ENCODE results near the gene GOLPH3. TPM values are rescaled to one million over a fixed set of nuclear protein-coding genes. Genes with fewer than 3 reads are reported as not detected.

GOLPH3 gene
- polyA plus RNA-seq, 6 donors from 2014 or later: 61.7 to 80.4 (median 74.0) TPM

DNA sequence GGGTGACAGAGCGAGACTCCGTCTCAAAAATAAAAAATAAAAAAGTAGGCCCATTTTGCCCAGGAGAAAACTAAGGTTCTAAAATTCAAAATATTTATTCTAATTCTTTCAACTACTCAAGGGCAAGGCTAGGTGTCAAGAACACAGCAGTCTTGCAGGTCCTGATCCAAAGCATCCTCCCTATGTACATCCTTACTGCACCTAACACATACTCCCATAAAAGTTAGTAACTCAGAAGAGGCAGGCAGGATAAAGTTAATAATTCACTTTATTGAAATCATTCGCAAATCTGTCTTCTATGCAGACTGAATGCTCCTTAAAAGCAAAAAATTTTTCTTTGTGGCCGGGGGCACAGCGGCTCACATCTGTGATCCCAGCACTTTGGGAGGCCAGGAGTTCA is 11.1 kb downstream of the GOLPH3 start:
- ATAC-seq (ENCODE audit: low read depth in 2 of 2) (no peak), DNase-seq (no peak)
- Mint-ChIP-seq H3K4me3 (peak overlapping the region in 2 of 8 donors; percentile 32 to 44), H3K9me3 (no peaks in the 10 kb centered on the region), H3K4me1 (peaks cover 15 to 34% (median 29%) of the 10 kb centered on the region in 3 donors), H3K36me3 (peaks cover 0 to under 1% of the 10 kb centered on the region in 2 donors), H3K27me3 (no peaks in the 10 kb centered on the region), H3K27ac (peak overlapping the region in 2 of 6 donors; percentile 38 to 70)

DNA sequence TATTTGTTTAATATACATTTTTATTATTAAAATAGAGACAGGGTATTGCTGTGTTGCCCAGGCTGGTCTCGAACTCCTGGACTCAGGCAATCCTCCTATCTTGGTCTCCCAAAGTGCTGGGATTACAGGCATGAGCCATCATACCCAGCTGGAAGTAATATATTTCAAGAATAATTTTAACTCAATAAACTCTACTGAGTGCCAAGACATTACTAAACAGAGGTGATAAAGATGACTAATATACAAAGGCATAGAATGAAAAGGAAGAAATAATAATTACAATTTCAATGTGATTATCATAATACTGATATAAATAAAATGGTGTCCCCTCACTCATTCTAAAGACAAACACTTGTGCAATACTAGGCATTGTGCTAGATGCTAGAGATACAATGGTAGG is 13.9 kb downstream of the GOLPH3 start:
- DNase-seq: no peak
- Mint-ChIP-seq H3K9me3 (no peaks in the 10 kb centered on the region), H3K4me1 (peaks cover 15 to 27% (median 24%) of the 10 kb centered on the region in 3 donors), H3K36me3 (no peaks in the 10 kb centered on the region), H3K27me3 (no peaks in the 10 kb centered on the region), H3K4me3 (no peak overlapping the region), H3K27ac (peak overlapping the region in 2 of 6 donors; percentile 8 to 58)
- no peak for ATAC-seq (ENCODE audit: low read depth in 2 of 2)

DNA sequence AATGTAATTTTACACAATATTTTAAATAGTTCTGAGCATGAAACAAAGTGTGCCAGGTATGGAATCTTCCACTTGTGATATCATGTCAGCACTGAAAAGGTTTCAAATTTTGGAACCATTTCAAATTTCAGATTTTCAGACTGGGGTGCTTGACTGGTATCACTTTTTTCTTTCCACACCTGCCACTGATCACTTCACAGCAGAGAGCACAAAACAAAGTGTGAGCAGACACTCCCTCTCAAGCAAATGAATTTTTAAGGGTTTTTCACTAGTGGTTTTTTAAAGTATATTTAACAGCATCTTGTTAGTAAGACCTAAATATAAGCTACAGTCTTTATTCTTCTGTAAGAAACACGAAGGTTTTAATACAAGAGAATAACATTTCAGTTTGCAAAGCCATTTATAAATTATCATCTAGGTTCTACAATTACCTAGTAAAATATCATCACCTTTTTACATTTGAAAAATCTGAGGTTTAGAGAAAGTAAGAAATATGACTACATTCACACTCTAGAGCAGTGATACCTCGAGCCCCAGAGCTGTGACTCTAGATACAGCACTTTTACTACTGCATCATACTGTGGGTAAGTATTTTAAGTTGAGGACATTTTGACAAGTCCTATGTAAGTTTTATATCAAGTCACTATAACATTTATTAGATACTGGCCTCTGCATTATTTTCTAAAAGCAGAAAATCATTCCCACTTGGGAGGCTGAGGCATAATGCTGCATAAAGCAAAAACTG is 14.6 kb downstream of the GOLPH3 start:
- no peak overlapping the region for H3K4me3 Mint-ChIP-seq
- no peak for DNase-seq
- no peaks in the 10 kb centered on the region for H3K9me3 Mint-ChIP-seq
- H3K27ac Mint-ChIP-seq: no peak overlapping the region
- no peak for ATAC-seq (ENCODE audit: low read depth in 2 of 2)
- H3K27me3 Mint-ChIP-seq: no peaks in the 10 kb centered on the region
- peaks cover 16 to 26% (median 21%) of the 10 kb centered on the region in 3 donors for H3K4me1 Mint-ChIP-seq
- H3K36me3 Mint-ChIP-seq: no peaks in the 10 kb centered on the region

DNA sequence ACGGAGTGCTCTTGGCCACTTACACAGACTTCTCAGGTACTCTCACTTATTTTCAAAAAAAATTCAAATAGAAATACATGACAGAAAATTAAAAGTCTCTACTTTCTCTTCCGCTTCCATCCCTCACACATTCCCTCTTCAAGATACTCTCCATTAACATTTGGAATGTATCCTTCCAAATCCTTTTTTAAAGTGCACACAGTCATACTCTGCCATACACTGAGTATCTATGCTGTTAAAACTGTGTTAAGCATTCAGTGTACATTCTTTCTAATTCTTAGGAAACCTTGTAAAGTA is 15.5 kb downstream of the GOLPH3 start:
- Mint-ChIP-seq H3K4me1 (peaks cover 16 to 27% (median 22%) of the 10 kb centered on the region in 3 donors), H3K4me3 (no peak overlapping the region), H3K27ac (no peak overlapping the region), H3K27me3 (no peaks in the 10 kb centered on the region), H3K9me3 (no peaks in the 10 kb centered on the region), H3K36me3 (no peaks in the 10 kb centered on the region)
- DNase-seq (no peak), ATAC-seq (ENCODE audit: low read depth in 2 of 2) (no peak)

DNA sequence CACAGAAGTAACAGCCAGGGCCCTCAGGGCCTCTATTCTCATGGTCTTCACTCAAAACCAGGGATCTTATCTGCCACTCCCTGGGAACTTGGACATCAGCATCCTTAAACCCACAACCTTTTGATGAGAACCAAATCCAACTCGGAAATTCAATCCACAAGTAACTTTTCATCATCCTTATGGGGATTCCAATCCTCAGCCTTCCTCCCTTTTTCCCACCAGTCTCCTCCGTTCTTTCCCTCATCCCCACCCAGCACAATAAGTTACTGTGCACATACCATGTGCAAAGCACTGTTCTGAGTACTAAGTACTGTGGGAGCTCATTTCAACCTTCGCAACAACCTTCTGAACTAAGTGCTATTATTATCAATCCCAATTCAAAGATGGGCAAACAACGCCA is 17.0 kb downstream of the GOLPH3 start:
- ATAC-seq (ENCODE audit: low read depth in 2 of 2): no peak
- Mint-ChIP-seq H3K27me3 (no peaks in the 10 kb centered on the region), H3K4me3 (no peak overlapping the region), H3K4me1 (peaks cover 21 to 30% (median 25%) of the 10 kb centered on the region in 3 donors), H3K27ac (no peak overlapping the region), H3K36me3 (peaks cover 0 to under 1% of the 10 kb centered on the region in 2 donors), H3K9me3 (no peaks in the 10 kb centered on the region)
- DNase-seq: no peak

DNA sequence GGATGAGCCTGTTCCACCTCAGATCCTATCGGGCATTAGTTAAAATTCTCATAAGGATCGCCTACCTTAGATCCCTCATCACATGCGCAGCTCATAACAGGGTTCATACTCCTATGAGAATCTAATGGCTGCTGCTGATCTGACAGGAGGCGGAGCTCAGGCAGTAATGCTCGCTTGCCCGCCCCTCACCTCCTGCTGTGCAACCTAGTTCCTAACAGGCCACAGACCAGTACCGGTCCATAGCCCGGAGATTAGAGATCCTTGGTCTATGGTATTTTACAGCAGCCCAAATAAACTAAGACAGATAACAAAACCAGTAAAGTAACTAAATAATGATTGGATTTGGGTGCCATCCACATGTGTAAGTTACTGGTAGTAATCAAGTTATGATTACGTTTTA is 17.5 kb downstream of the GOLPH3 start:
- Mint-ChIP-seq H3K27me3 (no peaks in the 10 kb centered on the region), H3K27ac (no peak overlapping the region), H3K9me3 (no peaks in the 10 kb centered on the region), H3K4me3 (no peak overlapping the region), H3K36me3 (peaks cover 3 to 5% of the 10 kb centered on the region in 2 donors), H3K4me1 (peaks cover 24 to 34% (median 28%) of the 10 kb centered on the region in 3 donors)
- DNase-seq: no peak
- no peak for ATAC-seq (ENCODE audit: low read depth in 2 of 2)

DNA sequence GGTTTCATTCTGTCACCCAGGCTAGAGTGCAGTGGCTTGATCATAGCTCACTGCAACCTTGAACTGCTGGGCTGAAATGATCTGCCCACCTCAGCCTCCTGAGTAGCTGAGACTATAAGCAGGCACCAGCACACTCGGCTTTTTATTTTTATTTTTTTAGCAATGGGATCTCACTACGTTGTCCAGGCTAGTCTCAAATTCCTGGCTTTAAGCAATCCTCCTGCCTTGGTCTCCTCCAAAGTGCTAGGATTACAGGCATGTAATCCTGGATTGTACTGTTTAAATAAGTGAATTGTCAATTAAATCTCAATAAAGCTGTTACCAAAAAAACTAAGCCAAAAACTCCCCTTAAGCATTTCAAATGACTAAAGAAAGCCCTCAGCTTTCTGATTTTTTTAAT is 18.9 kb downstream of the GOLPH3 start:
- ATAC-seq (ENCODE audit: low read depth in 2 of 2): no peak
- no peak overlapping the region for H3K4me3 Mint-ChIP-seq

DNA sequence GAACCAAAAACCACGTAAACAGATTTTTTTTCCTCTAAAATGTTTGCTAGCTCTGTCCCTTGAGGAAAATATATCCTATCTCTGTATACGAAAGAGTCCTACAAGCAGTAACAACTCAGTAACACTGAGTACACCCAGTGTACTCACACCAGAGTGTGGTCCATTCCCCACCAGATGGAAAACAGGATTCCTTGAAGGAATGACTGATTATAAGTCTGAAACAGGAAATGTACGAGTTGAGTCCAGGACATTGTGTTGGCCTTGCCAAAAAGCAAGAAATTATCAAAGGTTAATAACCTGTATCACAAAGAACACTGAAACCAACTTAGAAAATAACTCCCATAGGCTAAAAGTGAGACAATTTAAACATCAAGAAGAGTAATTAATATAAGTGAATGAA is 20.4 kb downstream of the GOLPH3 start:
- Mint-ChIP-seq H3K27me3 (no peaks in the 10 kb centered on the region), H3K36me3 (peaks cover 5 to 8% of the 10 kb centered on the region in 2 donors), H3K4me3 (no peak overlapping the region), H3K9me3 (no peaks in the 10 kb centered on the region), H3K27ac (peak overlapping the region in 5 of 6 donors; percentile 14 to 80 (median 44)), H3K4me1 (peaks cover 22 to 48% (median 39%) of the 10 kb centered on the region in 3 donors)
- DNase-seq: no peak
- no peak for ATAC-seq (ENCODE audit: low read depth in 2 of 2)

More for the DNA sequence above, 18.9 kb downstream of the GOLPH3 start:
- DNase-seq: no peak
- H3K36me3 Mint-ChIP-seq: peaks cover 5 to 8% of the 10 kb centered on the region in 2 donors
- H3K4me1 Mint-ChIP-seq: peaks cover 17 to 36% (median 30%) of the 10 kb centered on the region in 3 donors
- no peak overlapping the region for H3K27ac Mint-ChIP-seq
- no peaks in the 10 kb centered on the region for H3K27me3 Mint-ChIP-seq
- H3K9me3 Mint-ChIP-seq: no peaks in the 10 kb centered on the region

DNA sequence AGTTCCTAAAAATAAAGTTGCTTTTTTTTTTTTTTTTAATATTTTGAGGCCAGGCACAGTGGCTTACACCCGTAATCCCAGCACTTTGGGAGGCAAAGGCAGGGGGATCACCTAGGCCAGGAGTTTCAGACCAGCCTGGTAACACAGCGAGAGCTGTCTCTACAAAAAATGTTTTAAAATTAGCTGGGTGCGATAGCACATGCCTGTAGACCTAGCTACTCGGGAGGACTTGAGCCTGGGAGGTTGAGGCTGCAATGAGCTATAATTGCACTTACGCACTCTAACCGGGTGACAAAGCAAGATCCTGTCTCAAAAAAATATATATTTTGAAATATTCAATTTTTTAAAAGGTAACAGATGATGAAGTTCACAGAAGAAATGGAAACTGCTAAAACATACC is 22.9 kb downstream of the GOLPH3 start:
- DNase-seq (no peak), ATAC-seq (ENCODE audit: low read depth in 2 of 2) (no peak)
- Mint-ChIP-seq H3K4me3 (no peak overlapping the region), H3K27me3 (no peaks in the 10 kb centered on the region), H3K36me3 (peaks cover 5 to 8% of the 10 kb centered on the region in 2 donors), H3K4me1 (peaks cover 28 to 59% (median 45%) of the 10 kb centered on the region in 3 donors), H3K9me3 (no peaks in the 10 kb centered on the region), H3K27ac (no peak overlapping the region)

DNA sequence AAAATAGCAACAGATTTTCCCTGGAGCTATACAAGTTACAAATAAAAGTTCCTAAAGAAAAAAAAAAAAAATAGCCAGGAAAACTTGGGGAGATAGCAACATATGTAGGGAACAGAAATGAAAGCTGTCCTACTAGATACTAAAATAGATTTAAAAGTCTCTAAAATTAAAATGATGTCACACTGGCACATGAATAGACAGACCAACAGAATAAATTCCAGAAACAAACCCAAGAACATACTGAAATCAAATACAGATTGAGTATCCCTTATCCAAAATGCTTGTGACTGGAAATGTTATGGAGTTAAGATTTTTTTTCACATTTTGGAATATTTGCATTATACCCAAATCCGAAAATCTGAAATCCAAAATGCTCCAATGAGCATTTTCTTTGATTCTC is 23.8 kb downstream of the GOLPH3 start:
- ATAC-seq (ENCODE audit: low read depth in 2 of 2) (no peak), DNase-seq (no peak)
- no peak overlapping the region for H3K4me3 Mint-ChIP-seq
- H3K4me1 Mint-ChIP-seq: peaks cover 32 to 61% (median 50%) of the 10 kb centered on the region in 3 donors
- peaks cover 5 to 8% of the 10 kb centered on the region in 2 donors for H3K36me3 Mint-ChIP-seq
- H3K27me3 Mint-ChIP-seq: no peaks in the 10 kb centered on the region
- H3K9me3 Mint-ChIP-seq: no peaks in the 10 kb centered on the region
- H3K27ac Mint-ChIP-seq: peak overlapping the region in 1 of 6 donors; percentile 30

DNA sequence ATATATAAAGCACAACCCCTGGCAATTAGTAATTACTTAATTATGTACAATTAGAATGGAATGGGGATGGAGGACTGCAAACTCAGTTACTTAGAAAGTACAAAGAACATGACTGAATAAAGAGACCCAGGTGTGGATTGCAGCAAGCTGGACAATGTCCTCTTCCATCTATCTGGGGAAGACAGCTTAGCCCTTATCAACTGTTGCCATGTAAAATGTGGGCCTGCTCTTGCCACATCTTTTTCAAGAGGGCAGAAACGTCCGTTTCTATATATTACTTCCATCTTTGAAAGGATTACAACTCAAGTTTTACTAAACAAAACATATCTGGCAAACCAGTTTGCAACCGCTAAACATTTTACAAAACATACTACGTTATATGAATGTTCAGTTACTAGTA is 26.2 kb downstream of the GOLPH3 start:
- H3K4me1 Mint-ChIP-seq: peaks cover 32 to 47% (median 41%) of the 10 kb centered on the region in 3 donors
- DNase-seq (no peak), ATAC-seq (ENCODE audit: low read depth in 2 of 2) (no peak)
- H3K9me3 Mint-ChIP-seq: no peaks in the 10 kb centered on the region
- H3K4me3 Mint-ChIP-seq: no peak overlapping the region
- peak overlapping the region in 1 of 6 donors; percentile 7 for H3K27ac Mint-ChIP-seq
- H3K27me3 Mint-ChIP-seq: no peaks in the 10 kb centered on the region
- H3K36me3 Mint-ChIP-seq: peaks cover 5 to 8% of the 10 kb centered on the region in 2 donors

DNA sequence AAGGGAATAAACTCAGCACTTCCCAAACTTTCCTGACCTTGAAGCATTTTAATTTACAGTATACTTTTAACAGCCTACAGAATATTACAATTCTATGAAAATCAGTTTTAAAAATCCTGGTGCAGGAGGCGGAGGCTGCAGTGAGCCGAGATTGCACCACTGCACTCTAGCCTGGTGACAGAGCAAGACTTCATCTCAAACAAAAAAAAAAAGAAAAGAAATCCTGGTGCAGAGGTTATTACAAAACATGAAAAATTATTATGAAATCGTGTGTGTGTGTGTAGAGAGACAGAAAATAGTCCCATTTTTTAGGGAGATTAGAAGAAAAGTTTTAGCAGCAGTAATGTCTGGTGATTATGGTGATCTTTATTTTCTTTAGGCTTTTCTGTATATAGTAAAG is 26.9 kb downstream of the GOLPH3 start:
- Mint-ChIP-seq H3K9me3 (no peaks in the 10 kb centered on the region), H3K4me3 (no peak overlapping the region), H3K27ac (peak overlapping the region in 2 of 6 donors; percentile 12 to 28), H3K36me3 (peaks cover 5 to 8% of the 10 kb centered on the region in 2 donors), H3K27me3 (no peaks in the 10 kb centered on the region), H3K4me1 (peaks cover 31 to 47% (median 39%) of the 10 kb centered on the region in 3 donors)
- DNase-seq (no peak), ATAC-seq (ENCODE audit: low read depth in 2 of 2) (no peak)

DNA sequence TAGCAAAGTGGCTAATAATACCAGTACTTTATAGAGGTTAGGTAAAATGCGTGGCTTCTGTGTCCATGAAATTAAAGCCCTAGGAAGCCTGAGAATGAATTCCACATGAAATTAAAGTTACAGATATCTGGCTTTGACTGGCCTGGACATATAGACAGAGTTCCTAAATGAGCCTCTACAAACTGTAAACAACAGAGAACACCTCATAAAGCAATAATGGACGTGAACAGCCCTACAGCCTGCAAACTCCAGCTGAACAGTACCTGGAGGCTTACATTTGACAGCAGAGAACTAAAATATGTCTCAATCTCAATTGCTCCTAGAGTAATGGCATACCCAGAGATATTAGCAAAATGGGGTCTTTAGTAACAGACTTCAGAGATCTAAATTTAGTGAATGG is 28.7 kb downstream of the GOLPH3 start:
- H3K4me3 Mint-ChIP-seq: peak overlapping the region in 1 of 8 donors; percentile 2
- ATAC-seq (ENCODE audit: low read depth in 2 of 2): no peak

DNA sequence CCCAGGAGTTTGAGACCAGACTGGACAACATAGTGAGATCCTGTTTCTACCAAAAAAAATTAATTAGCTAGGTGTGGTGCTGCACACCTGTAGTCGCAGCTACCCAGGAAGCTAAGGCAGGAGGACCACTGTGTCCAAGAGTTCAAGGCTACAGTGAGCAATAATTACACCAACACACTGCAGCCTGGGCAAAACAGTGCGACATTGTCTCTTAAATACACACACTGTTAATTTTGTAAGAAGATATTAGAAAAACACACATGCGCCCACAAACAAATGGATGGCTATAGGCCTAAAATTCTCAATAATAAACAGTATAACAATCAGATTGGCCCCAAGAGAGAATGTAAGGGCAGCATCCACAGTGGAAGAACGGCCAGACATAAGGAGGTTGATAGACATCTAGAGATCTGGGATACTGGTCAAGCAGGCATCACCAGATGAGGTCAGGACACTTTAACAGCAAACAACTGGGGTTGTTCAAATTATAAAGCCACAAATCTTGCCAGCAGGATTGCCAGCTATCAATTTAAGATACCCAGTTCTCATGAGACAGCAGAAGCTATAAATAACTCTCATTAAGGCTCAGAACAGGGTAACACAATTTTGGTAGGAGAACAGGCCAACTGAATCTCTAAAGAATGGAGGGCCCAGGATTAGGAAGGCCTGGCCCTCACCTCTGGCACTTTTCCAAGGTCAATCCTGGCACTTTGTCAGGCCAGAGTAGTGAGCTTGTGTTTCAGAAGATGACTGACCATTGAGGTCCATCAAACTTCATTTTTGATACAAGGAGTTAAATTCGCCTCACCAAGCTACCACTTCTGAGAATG is 29.5 kb downstream of the GOLPH3 start:
- Mint-ChIP-seq H3K9me3 (no peaks in the 10 kb centered on the region), H3K36me3 (peaks cover 0 to 5% of the 10 kb centered on the region in 2 donors), H3K4me3 (no peak overlapping the region), H3K27ac (peak overlapping the region in 3 of 6 donors; percentile 56 to 65 (median 60)), H3K4me1 (peaks cover 27 to 33% (median 27%) of the 10 kb centered on the region in 3 donors), H3K27me3 (no peaks in the 10 kb centered on the region)
- DNase-seq: no peak
- no peak for ATAC-seq (ENCODE audit: low read depth in 2 of 2)

More for the DNA sequence above, 28.7 kb downstream of the GOLPH3 start:
- H3K9me3 Mint-ChIP-seq: no peaks in the 10 kb centered on the region
- no peaks in the 10 kb centered on the region for H3K36me3 Mint-ChIP-seq
- H3K4me1 Mint-ChIP-seq: peaks cover 27 to 37% (median 28%) of the 10 kb centered on the region in 3 donors
- peak overlapping the region in 2 of 6 donors; percentile 30 to 65 for H3K27ac Mint-ChIP-seq
- no peaks in the 10 kb centered on the region for H3K27me3 Mint-ChIP-seq
- no peak for DNase-seq

Data from naive B cell (primary cell).